Endothelial cell of umbilical vein (primary cell): ENCODE data around the gene NKX3-2.

ENCODE experiments used
- EZH2 ChIP-seq: IDR thresholded peaks from 2 replicates; pipeline ENCODE4 v1.6.1; 2012; ENCODE audit warnings: borderline replicate concordance, low read depth, mild to moderate bottlenecking, moderate library complexity, low read length, inconsistent platforms; ENCODE audit not compliant: severe bottlenecking
- TF ChIP-seq, protein P1 (sequence below), 2 donors: IDR thresholded peaks; 1 replicate in 1 of 2; 2 replicates in 1 of 2; pipeline ENCODE4 v1.5.1; 2011; ENCODE audit warnings: low read length in 2 of 2, mild to moderate bottlenecking in 2 of 2, moderate library complexity in 2 of 2, control low read depth in 1 of 2, inconsistent platforms in 1 of 2, low read depth in 1 of 2; ENCODE audit not compliant: insufficient read depth in 1 of 2; ENCODE audit errors: extremely low read depth in 1 of 2

DNA sequence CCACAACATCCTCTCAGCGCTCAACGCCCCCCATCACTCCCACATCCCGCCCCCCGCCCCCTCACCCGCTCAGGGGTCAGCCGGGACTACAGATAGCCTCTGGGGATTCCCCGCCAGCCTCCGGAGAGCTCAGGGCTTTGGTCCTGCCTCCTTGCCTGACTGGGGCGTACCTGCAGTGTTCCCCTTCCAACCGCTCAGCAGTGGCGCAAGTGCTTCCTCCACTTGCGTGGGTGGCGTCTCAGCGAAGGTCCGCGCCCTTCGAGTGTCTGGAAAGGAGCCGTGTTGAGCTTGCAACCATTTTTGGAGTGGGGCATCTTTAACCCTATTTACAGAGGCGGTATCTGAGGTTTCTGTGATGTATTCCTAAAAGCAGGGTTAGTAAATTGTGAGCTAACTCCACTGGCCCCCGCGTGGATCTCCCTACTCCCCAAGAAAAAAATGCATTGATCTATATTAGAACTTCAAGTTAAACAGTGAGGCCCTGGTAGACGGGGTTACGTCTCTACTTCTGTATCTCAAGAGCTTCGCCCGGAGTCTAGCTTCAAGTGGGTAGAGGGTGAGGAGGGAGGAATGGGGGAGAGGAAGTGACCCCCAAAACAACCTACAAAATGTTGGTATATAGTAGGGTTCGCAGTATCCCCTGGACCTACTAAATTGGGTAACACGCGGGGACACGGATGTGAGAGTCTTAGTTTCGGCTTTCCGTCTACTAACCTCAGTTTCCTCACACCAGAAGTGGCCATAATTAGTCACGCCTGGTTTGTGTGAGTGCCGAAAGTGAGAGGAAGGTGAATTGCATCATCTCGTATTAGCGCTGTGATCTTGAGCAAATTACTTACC, 16.1 kb downstream of the NKX3-2 start:
- TF ChIP-seq, protein P1, sequence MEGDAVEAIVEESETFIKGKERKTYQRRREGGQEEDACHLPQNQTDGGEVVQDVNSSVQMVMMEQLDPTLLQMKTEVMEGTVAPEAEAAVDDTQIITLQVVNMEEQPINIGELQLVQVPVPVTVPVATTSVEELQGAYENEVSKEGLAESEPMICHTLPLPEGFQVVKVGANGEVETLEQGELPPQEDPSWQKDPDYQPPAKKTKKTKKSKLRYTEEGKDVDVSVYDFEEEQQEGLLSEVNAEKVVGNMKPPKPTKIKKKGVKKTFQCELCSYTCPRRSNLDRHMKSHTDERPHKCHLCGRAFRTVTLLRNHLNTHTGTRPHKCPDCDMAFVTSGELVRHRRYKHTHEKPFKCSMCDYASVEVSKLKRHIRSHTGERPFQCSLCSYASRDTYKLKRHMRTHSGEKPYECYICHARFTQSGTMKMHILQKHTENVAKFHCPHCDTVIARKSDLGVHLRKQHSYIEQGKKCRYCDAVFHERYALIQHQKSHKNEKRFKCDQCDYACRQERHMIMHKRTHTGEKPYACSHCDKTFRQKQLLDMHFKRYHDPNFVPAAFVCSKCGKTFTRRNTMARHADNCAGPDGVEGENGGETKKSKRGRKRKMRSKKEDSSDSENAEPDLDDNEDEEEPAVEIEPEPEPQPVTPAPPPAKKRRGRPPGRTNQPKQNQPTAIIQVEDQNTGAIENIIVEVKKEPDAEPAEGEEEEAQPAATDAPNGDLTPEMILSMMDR (IDR thresholded peaks at IDR 0.05; ENCODE audit: extremely low read depth in 1 of 2, insufficient read depth in 1 of 2, low read depth in 1 of 2, low read length in 2 of 2), result no peak
- TF ChIP-seq EZH2, result no peak
